Measurements from ENCODE around the gene KIAA0040. TPM values are rescaled to one million over a fixed set of nuclear protein-coding genes. Genes with fewer than 3 reads are reported as not detected.

KIAA0040 gene
- total and polyA plus RNA-seq, 2 donors (not counting 3 experiments of a cell fraction or from before 2014, with no cell fraction given): 8.3 to 10.9 TPM

DNA sequence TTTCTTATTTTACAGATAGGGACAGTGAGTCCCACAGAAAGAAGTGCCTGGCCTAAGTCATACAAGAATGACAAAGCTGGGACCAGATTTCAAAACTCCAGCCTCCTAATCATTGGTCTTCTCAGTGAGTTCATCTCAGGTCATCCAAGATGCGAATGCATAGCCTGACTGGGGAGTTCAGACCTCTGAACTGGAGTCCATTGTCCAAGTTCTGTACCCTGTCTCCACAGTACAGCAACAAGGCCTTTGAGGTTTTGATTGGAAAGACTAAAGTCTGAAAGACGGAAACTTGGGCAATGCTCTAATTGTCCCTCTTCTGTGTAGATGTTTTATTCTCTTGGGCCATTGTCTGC, 63.0 kb downstream of the KIAA0040 start:
- no peaks in the 10 kb centered on the region for H3K9me3 ChIP-seq (replicated peaks; ENCODE audit: control insufficient read depth, insufficient read depth, low read length)
- TF ChIP-seq, protein P1, sequence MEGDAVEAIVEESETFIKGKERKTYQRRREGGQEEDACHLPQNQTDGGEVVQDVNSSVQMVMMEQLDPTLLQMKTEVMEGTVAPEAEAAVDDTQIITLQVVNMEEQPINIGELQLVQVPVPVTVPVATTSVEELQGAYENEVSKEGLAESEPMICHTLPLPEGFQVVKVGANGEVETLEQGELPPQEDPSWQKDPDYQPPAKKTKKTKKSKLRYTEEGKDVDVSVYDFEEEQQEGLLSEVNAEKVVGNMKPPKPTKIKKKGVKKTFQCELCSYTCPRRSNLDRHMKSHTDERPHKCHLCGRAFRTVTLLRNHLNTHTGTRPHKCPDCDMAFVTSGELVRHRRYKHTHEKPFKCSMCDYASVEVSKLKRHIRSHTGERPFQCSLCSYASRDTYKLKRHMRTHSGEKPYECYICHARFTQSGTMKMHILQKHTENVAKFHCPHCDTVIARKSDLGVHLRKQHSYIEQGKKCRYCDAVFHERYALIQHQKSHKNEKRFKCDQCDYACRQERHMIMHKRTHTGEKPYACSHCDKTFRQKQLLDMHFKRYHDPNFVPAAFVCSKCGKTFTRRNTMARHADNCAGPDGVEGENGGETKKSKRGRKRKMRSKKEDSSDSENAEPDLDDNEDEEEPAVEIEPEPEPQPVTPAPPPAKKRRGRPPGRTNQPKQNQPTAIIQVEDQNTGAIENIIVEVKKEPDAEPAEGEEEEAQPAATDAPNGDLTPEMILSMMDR (IDR thresholded peaks at IDR 0.05; ENCODE audit: extremely low read depth in 1 of 2, insufficient read depth in 1 of 2, low read depth in 1 of 2, low read length in 2 of 2): no peak
- no peak for TF ChIP-seq POLR2AphosphoS5 (IDR thresholded peaks at IDR 0.05; ENCODE audit: insufficient read depth, low read depth, low read length)
- TF ChIP-seq JUN (IDR thresholded peaks at IDR 0.05; ENCODE audit: borderline replicate concordance, insufficient read depth, insufficient read length, low read depth): no peak
- no peak for TF ChIP-seq EZH2 (IDR thresholded peaks at IDR 0.05; ENCODE audit: borderline replicate concordance, low read depth, low read length, severe bottlenecking)
- no peak for TF ChIP-seq MYC (IDR thresholded peaks at IDR 0.05; ENCODE audit: low read depth, low read length)
- no peak for TF ChIP-seq POLR2A (IDR thresholded peaks at IDR 0.05; ENCODE audit: low read depth, low read length)
- no peak for TF ChIP-seq GATA2 (IDR thresholded peaks at IDR 0.05; ENCODE audit: insufficient read depth, insufficient read length, low read depth, low read length)
- TF ChIP-seq, protein P2, sequence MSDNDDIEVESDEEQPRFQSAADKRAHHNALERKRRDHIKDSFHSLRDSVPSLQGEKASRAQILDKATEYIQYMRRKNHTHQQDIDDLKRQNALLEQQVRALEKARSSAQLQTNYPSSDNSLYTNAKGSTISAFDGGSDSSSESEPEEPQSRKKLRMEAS (IDR thresholded peaks at IDR 0.05; ENCODE audit: insufficient read depth, insufficient read length): no peak
- TF ChIP-seq FOS (IDR thresholded peaks at IDR 0.05; ENCODE audit: borderline replicate concordance, insufficient read depth, low read length): no peak
- H4K20me1 ChIP-seq (replicated peaks; ENCODE audit: control insufficient read depth, extremely low read depth, insufficient read depth, low read length): no peaks in the 10 kb centered on the region
- no peaks in the 10 kb centered on the region for H3K79me2 ChIP-seq (ENCODE audit: control insufficient read depth, insufficient read depth, low read length)
- no peak overlapping the region for H3K4me2 ChIP-seq (ENCODE audit: insufficient read depth, low read length)
- BruUV-seq (replicated peaks): no TSS peak
- H3K27me3 ChIP-seq (ENCODE audit: control insufficient read depth in 2 of 2, insufficient read depth in 2 of 2, low read length in 2 of 2): peaks cover 0 to 6% of the 10 kb centered on the region in 2 experiments
- ChIA-PET POLR2A (no interaction called here), CTCF (interaction anchor here (1.8 to 3.3 kb wide), 3 partner anchors 17 to 100 kb away, joined by 7 to 14 read pairs (median 10); no protein-coding TSS in a partner anchor)
- no peak overlapping the region for H3K9ac ChIP-seq (replicated peaks; ENCODE audit: extremely low read depth, insufficient read depth, low read length)
- no peak overlapping the region for H2AFZ ChIP-seq (ENCODE audit: low read depth, low read length)
- H3K4me3 ChIP-seq (replicated peaks in 1 of 3; ENCODE audit: insufficient read depth in 1 of 3, low read depth in 1 of 3, low read length in 3 of 3): no peak overlapping the region
- H3K4me1 ChIP-seq (ENCODE audit: control insufficient read depth, extremely low read depth, insufficient read depth, low read length): no peaks in the 10 kb centered on the region
- no peak overlapping the region for H3K27ac ChIP-seq (ENCODE audit: insufficient read depth, low read depth, low read length)
- intact Hi-C loops (cut with micrococcal nuclease): no loop called here
- no peak for FAIRE-seq
- dilution Hi-C loops (cut with MboI; ENCODE audit: extremely low pct_ligation_motif_present, low sequenced_read_pairs): no loop called here
- H3K36me3 ChIP-seq (ENCODE audit: control insufficient read depth in 2 of 2, extremely low read depth in 1 of 2, insufficient read depth in 2 of 2, low read length in 2 of 2): no peaks in the 10 kb centered on the region
- H3K9me1 ChIP-seq (replicated peaks; ENCODE audit: control insufficient read depth, extremely low read depth, insufficient read depth, low read length): no peaks in the 10 kb centered on the region
- no peak for DNase-seq (ENCODE audit: low read depth, low spot score)

Measured in endothelial cell of umbilical vein (primary cell).